SK-N-SH (cell line): ENCODE measurements around the gene HAO2. TPM values are rescaled to one million over a fixed set of nuclear protein-coding genes. Genes with fewer than 3 reads are reported as not detected.

Source experiments
- CTCF ChIA-PET: fragments of 300-600, 350-600 bp; formaldehyde crosslinking; extraction: SDS; loops from one replicate; lab custom pipeline; 2021; lab: Yijun Ruan, JAX
- POLR2A ChIA-PET: fragments of 350-600 bp; sonication (Branson Sonifier 250); formaldehyde crosslinking; extraction: SDS; loops from one replicate; lab custom pipeline; 2020; ENCODE audit warnings: antibody characterized with exemption, inconsistent platforms; lab: Yijun Ruan, JAX
- DNase-seq: peaks from one replicate; pipeline ENCODE4 v3.0.0; 2012
- H2AFZ ChIP-seq: fragments of 200-600 bp; sonication (generic); 2 replicates; pipeline ENCODE4 v1.8.1; 2016; ENCODE audit warnings: antibody characterized with exemption, mild to moderate bottlenecking, low read depth
- H3F3A ChIP-seq: fragments of 200-600 bp; sonication (generic); replicated peaks from 2 replicates; pipeline ENCODE3; 2016; ENCODE audit warnings: antibody characterized with exemption, mild to moderate bottlenecking; ENCODE audit not compliant: insufficient read depth
- H3K27ac ChIP-seq, 2 experiments: fragments of 200-500 bp in 1 of 2; fragments of 200-600 bp in 1 of 2; sonication (Bioruptor generic) in 1 of 2; sonication (generic), shearing (Covaris generic) in 1 of 2; 2 replicates each; pipeline versions ENCODE4 v1.5.1 to v1.6.1; 2014 to 2016; ENCODE audit warnings: low read depth in 2 of 2, inconsistent platforms in 1 of 2, low read length in 1 of 2, mild to moderate bottlenecking in 1 of 2, mixed read lengths in 1 of 2
- H3K27me3 ChIP-seq: fragments of 200-600 bp; sonication (generic), shearing (Covaris generic); 2 replicates; pipeline ENCODE4 v1.6.1; 2016; ENCODE audit warnings: mixed run types; ENCODE audit not compliant: insufficient read depth
- H3K36me3 ChIP-seq, 2 experiments: fragments of 200-500 bp in 1 of 2; fragments of 200-600 bp in 1 of 2; sonication (Bioruptor generic) in 1 of 2; sonication (generic) in 1 of 2; replicated peaks in 1 of 2; 2 replicates each; pipeline versions ENCODE3 to v1.5.1; 2014 to 2016; ENCODE audit warnings: low read length in 1 of 2, mild to moderate bottlenecking in 1 of 2; ENCODE audit not compliant: insufficient read depth in 2 of 2, control insufficient read depth in 1 of 2
- H3K4me1 ChIP-seq, 2 experiments: fragments of 200-500 bp in 1 of 2; fragments of 200-600 bp in 1 of 2; sonication (Bioruptor generic) in 1 of 2; sonication (generic), shearing (Covaris generic) in 1 of 2; 2 replicates each; pipeline versions ENCODE4 v1.5.1 to v1.6.1; 2014 to 2016; ENCODE audit warnings: low read depth in 1 of 2, low read length in 1 of 2, mixed run types in 1 of 2; ENCODE audit not compliant: insufficient read depth in 2 of 2, control insufficient read depth in 1 of 2
- H3K4me2 ChIP-seq: fragments of 200-600 bp; sonication (generic), shearing (Covaris generic); 2 replicates; pipeline ENCODE4 v1.6.1; 2017; ENCODE audit warnings: mixed run types
- H3K4me3 ChIP-seq, 2 experiments: fragments of 200-500 bp in 1 of 2; fragments of 200-600 bp in 1 of 2; sonication (Bioruptor generic) in 1 of 2; sonication (generic), shearing (Covaris generic) in 1 of 2; 2 replicates each; pipeline versions ENCODE4 v1.5.1 to v1.8.1; 2014 to 2016; ENCODE audit warnings: low read depth in 2 of 2, inconsistent platforms in 1 of 2, low read length in 1 of 2, mild to moderate bottlenecking in 1 of 2, mixed read lengths in 1 of 2, moderate library complexity in 1 of 2
- H3K79me2 ChIP-seq: fragments of 200-600 bp; sonication (generic); 2 replicates; pipeline ENCODE4 v1.8.1; 2017; ENCODE audit warnings: mild to moderate bottlenecking; ENCODE audit not compliant: insufficient read depth
- H3K9ac ChIP-seq: fragments of 200-600 bp; sonication (generic); 2 replicates; pipeline ENCODE4 v1.6.1; 2017; ENCODE audit warnings: mixed run types
- H3K9me2 ChIP-seq: fragments of 200-600 bp; sonication (generic); 2 replicates; pipeline ENCODE4 v1.6.1; 2017; ENCODE audit warnings: mixed run types
- H3K9me3 ChIP-seq: fragments of 200-600 bp; sonication (generic); 2 replicates; pipeline ENCODE4 v1.6.1; 2017; ENCODE audit warnings: mixed run types, mild to moderate bottlenecking, moderate library complexity
- H4K20me1 ChIP-seq: fragments of 200-600 bp; sonication (generic); 2 replicates; pipeline ENCODE4 v1.6.1; 2017; ENCODE audit warnings: mild to moderate bottlenecking, mixed run types; ENCODE audit not compliant: insufficient read depth
- ELF1 ChIP-seq: IDR thresholded peaks from 2 replicates; pipeline ENCODE4 v1.4.0; 2012
- EZH2phosphoT487 ChIP-seq: fragments of 200-600 bp; sonication (generic); IDR thresholded peaks from 2 replicates; pipeline ENCODE4 v1.6.1; 2017; ENCODE audit warnings: low read depth, mixed run types, mild to moderate bottlenecking, antibody characterized with exemption, moderate library complexity, borderline replicate concordance
- FOSL2 ChIP-seq: IDR thresholded peaks from 2 replicates; pipeline ENCODE4 v1.4.0; 2012; ENCODE audit warnings: low read depth, mild to moderate bottlenecking, moderate library complexity, borderline replicate concordance
- FOXJ3 ChIP-seq: sonication (generic); formaldehyde crosslinking; IDR thresholded peaks from 2 replicates; pipeline ENCODE4 v1.5.1; 2020; ENCODE audit warnings: mild to moderate bottlenecking, missing genetic modification reagents
- GABPA ChIP-seq: IDR thresholded peaks from 2 replicates; pipeline ENCODE4 v1.4.0; 2012; ENCODE audit warnings: low read depth, mild to moderate bottlenecking
- GATA2 ChIP-seq: sonication (generic); formaldehyde crosslinking; IDR thresholded peaks from 2 replicates; pipeline ENCODE4 v1.5.0; 2020; ENCODE audit warnings: mild to moderate bottlenecking, missing genetic modification reagents
- JUND ChIP-seq: IDR thresholded peaks from 2 replicates; pipeline ENCODE4 v1.4.0; 2012
- MAX ChIP-seq: IDR thresholded peaks from 2 replicates; pipeline ENCODE4 v1.4.0; 2012; ENCODE audit warnings: low read depth
- MEF2A ChIP-seq: IDR thresholded peaks from 2 replicates; pipeline ENCODE4 v1.4.0; 2012; ENCODE audit warnings: low read depth, borderline replicate concordance
- MXI1 ChIP-seq: IDR thresholded peaks from 2 replicates; pipeline ENCODE4 v1.6.1; 2012; ENCODE audit warnings: mild to moderate bottlenecking, low read depth, low read length, improper control_type of control experiment
- NRF1 ChIP-seq: IDR thresholded peaks from 2 replicates; pipeline ENCODE4 v1.6.1; 2012; ENCODE audit warnings: low read depth, mild to moderate bottlenecking, low read length
- POLR2AphosphoS5 ChIP-seq: IDR thresholded peaks from 2 replicates; pipeline ENCODE4 v1.6.1; 2012; ENCODE audit warnings: low read depth, low read length
- RAD21 ChIP-seq: IDR thresholded peaks from 2 replicates; pipeline ENCODE4 v1.6.1; 2012; ENCODE audit warnings: mild to moderate bottlenecking, low read length
- REST ChIP-seq: IDR thresholded peaks from 2 replicates; pipeline ENCODE4 v1.6.1; 2012; ENCODE audit warnings: mild to moderate bottlenecking, low read depth, low read length, moderate library complexity
- RFX5 ChIP-seq: IDR thresholded peaks from 2 replicates; pipeline ENCODE4 v1.6.1; 2012; ENCODE audit warnings: mild to moderate bottlenecking, improper control_type of control experiment, low read length
- RXRA ChIP-seq: IDR thresholded peaks from 2 replicates; pipeline ENCODE4 v1.4.0; 2012; ENCODE audit warnings: low read depth, mild to moderate bottlenecking, borderline replicate concordance
- SIN3A ChIP-seq: IDR thresholded peaks from 2 replicates; pipeline ENCODE4 v1.6.1; 2012; ENCODE audit warnings: low read depth, mild to moderate bottlenecking, low read length, moderate library complexity, borderline replicate concordance
- SMC3 ChIP-seq: IDR thresholded peaks from 2 replicates; pipeline ENCODE4 v1.6.1; 2012; ENCODE audit warnings: low read depth, low read length, improper control_type of control experiment
- TAF1 ChIP-seq: IDR thresholded peaks from 2 replicates; pipeline ENCODE4 v1.6.1; 2012; ENCODE audit warnings: low read depth, mild to moderate bottlenecking, low read length, moderate library complexity, borderline replicate concordance
- TCF12 ChIP-seq: IDR thresholded peaks from 2 replicates; pipeline ENCODE4 v1.4.0; 2012
- TEAD4 ChIP-seq: IDR thresholded peaks from 2 replicates; pipeline ENCODE4 v1.4.0; 2012; ENCODE audit warnings: mild to moderate bottlenecking, borderline replicate concordance; ENCODE audit not compliant: insufficient read depth
- USF1 ChIP-seq: IDR thresholded peaks from 2 replicates; pipeline ENCODE4 v1.4.0; 2012; ENCODE audit warnings: low read depth, borderline replicate concordance
- ZBTB33 ChIP-seq: IDR thresholded peaks from 2 replicates; pipeline ENCODE4 v1.4.0; 2012; ENCODE audit warnings: low read depth, borderline replicate concordance
- polyA plus RNA-seq, 3 experiments: library from polyadenylated mRNA; depleted of rRNA; stranded (reverse); fragments of >200 nt; gene quantifications; 2 replicates each; pipeline ENCODE4 v1.2.3, GENCODE V29; 2012

Gene HAO2
- polyA plus RNA-seq, 1 of the 3 experiments (the other 2 are of a cell fraction): not detected

GRCh38 chr1:119420638-119421037 lies 52.1 kb downstream of the HAO2 start:
- POLR2A ChIA-PET: no interaction called here

GRCh38 chr1:119422631-119423030 lies 54.0 kb downstream of the HAO2 start:
- Histone ChIP-seq H3K9me2 (no peaks in the 10 kb centered on the region), H2AFZ (no peak overlapping the region), H3K4me1 (no peaks in the 10 kb centered on the region), H3K27ac (no peak overlapping the region), H3F3A (no peaks in the 10 kb centered on the region), H3K79me2 (no peaks in the 10 kb centered on the region), H4K20me1 (no peaks in the 10 kb centered on the region), H3K4me2 (no peak overlapping the region), H3K27me3 (peaks cover 8% of the 10 kb centered on the region; the same call in 1 of the 2 replicates), H3K36me3 (no peaks in the 10 kb centered on the region), H3K9me3 (no peaks in the 10 kb centered on the region), H3K4me3 (no peak overlapping the region), H3K9ac (no peak overlapping the region)
- DNase-seq: no peak
- TF ChIP-seq MXI1: no peak
- TF ChIP-seq REST: no peak
- no peak for TF ChIP-seq FOXJ3 (CRISPR knock-in tag)
- no peak for TF ChIP-seq RFX5
- no peak for TF ChIP-seq GABPA
- no peak for TF ChIP-seq USF1
- TF ChIP-seq ELF1: no peak
- no peak for TF ChIP-seq JUND
- TF ChIP-seq ZBTB33: no peak
- CTCF ChIA-PET: interaction anchor here (1.0 kb wide), 1 partner anchor 33 kb away, joined by 3 read pairs; no protein-coding TSS in a partner anchor
- POLR2A ChIA-PET: no interaction called here

More at GRCh38 chr1:119420638-119421037, 52.1 kb downstream of the HAO2 start:
- TF ChIP-seq EZH2phosphoT487 (no peak), SIN3A (no peak), MAX (no peak), SMC3 (no peak), FOSL2 (no peak), RAD21 (no peak), TEAD4 (no peak), GABPA (no peak), POLR2AphosphoS5 (no peak), TAF1 (no peak), NRF1 (no peak), TCF12 (no peak), RXRA (no peak), GATA2 (CRISPR knock-in tag) (no peak), MEF2A (no peak), MXI1 (no peak)
- H3K4me1 ChIP-seq: no peaks in the 10 kb centered on the region
- no peaks in the 10 kb centered on the region for H3F3A ChIP-seq
- H3K36me3 ChIP-seq: no peaks in the 10 kb centered on the region
- no peaks in the 10 kb centered on the region for H3K9me2 ChIP-seq
- no peaks in the 10 kb centered on the region for H4K20me1 ChIP-seq
- no peaks in the 10 kb centered on the region for H3K9me3 ChIP-seq
- no peaks in the 10 kb centered on the region for H3K79me2 ChIP-seq
- H3K27ac ChIP-seq: no peak overlapping the region
- H3K27me3 ChIP-seq: peaks cover 23% of the 10 kb centered on the region; the same call in 1 of the 2 replicates
- no peak overlapping the region for H3K4me2 ChIP-seq
- DNase-seq: no peak
- no peak overlapping the region for H3K9ac ChIP-seq
- H3K4me3 ChIP-seq: no peak overlapping the region
- CTCF ChIA-PET: no interaction called here
- no peak overlapping the region for H2AFZ ChIP-seq
